HEK293 (cell line): ENCODE results near the gene HLA-E.
A peak's percentile ranks its signal among the peaks of the same experiment; 100 is the strongest.

Experiments used
- CTCF ChIA-PET: fragments of 350-600 bp; formaldehyde crosslinking; extraction: SDS; loops from one replicate; lab custom pipeline; 2021; ENCODE audit warnings: antibody characterized with exemption; lab: Yijun Ruan, JAX
- POLR2A ChIA-PET: fragments of 300-600 bp; formaldehyde crosslinking; extraction: SDS; loops from one replicate; lab custom pipeline; 2020; ENCODE audit warnings: antibody characterized with exemption, inconsistent platforms; lab: Yijun Ruan, JAX
- H3K27ac ChIP-seq: fragments of 200-500 bp; sonication (Bioruptor generic); 2 replicates; pipeline ENCODE4 v1.5.1; 2014; ENCODE audit warnings: low read depth, low read length, control low read depth, inconsistent platforms; ENCODE audit errors: extremely low read depth
- H3K36me3 ChIP-seq, 2 experiments: fragments of 200-500 bp in 1 of 2; sonication (Bioruptor generic) in 1 of 2; 1 replicate in 1 of 2; 2 replicates in 1 of 2; pipeline ENCODE4 v1.5.1; 2014 to 2017; ENCODE audit warnings: inconsistent platforms in 2 of 2, low read length in 2 of 2; ENCODE audit not compliant: control insufficient read depth in 2 of 2, insufficient read depth in 1 of 2
- H3K4me1 ChIP-seq: fragments of 200-500 bp; sonication (Bioruptor generic); 2 replicates; pipeline ENCODE4 v1.5.1; 2014; ENCODE audit warnings: mild to moderate bottlenecking, low read length, inconsistent platforms; ENCODE audit not compliant: control insufficient read depth, insufficient read depth
- H3K4me3 ChIP-seq: 2 replicates; pipeline ENCODE4 v1.5.1; 2011; ENCODE audit warnings: low read depth, mild to moderate bottlenecking, control low read depth, low read length, moderate library complexity
- H3K9me3 ChIP-seq: fragments of 200-500 bp; sonication (Bioruptor generic); 2 replicates; pipeline ENCODE4 v1.5.1; 2014; ENCODE audit warnings: low read depth, low read length, inconsistent platforms; ENCODE audit not compliant: control insufficient read depth, insufficient read depth
- KLF1 ChIP-seq: fragments of 450-650 bp; formaldehyde crosslinking; IDR thresholded peaks from 2 replicates; pipeline ENCODE4 v1.5.1; 2016; ENCODE audit warnings: missing biosample characterization, missing genetic modification characterization
- KLF10 ChIP-seq: fragments of 450-650 bp; IDR thresholded peaks from 2 replicates; pipeline ENCODE4 v1.5.1; 2018; ENCODE audit warnings: missing biosample characterization, mild to moderate bottlenecking, missing genetic modification characterization
- KLF9 ChIP-seq: fragments of 450-650 bp; formaldehyde crosslinking; IDR thresholded peaks from 2 replicates; pipeline ENCODE4 v1.5.1; 2016; ENCODE audit warnings: missing biosample characterization, missing genetic modification characterization, low read depth
- REPIN1 ChIP-seq: fragments of 450-650 bp; formaldehyde crosslinking; IDR thresholded peaks from 2 replicates; pipeline ENCODE4 v1.5.1; 2017; ENCODE audit warnings: missing biosample characterization, missing genetic modification characterization, low read depth
- SP7 ChIP-seq: fragments of 450-650 bp; formaldehyde crosslinking; IDR thresholded peaks from 2 replicates; pipeline ENCODE4 v1.5.1; 2016; ENCODE audit warnings: missing biosample characterization, missing genetic modification characterization
- TCF7L2 ChIP-seq: IDR thresholded peaks from 2 replicates; pipeline ENCODE4 v1.6.1; 2011; ENCODE audit warnings: low read depth, mild to moderate bottlenecking, inconsistent platforms, low read length, moderate library complexity, borderline replicate concordance
- WT1 ChIP-seq: fragments of 450-650 bp; formaldehyde crosslinking; IDR thresholded peaks from 2 replicates; pipeline ENCODE4 v1.5.1; 2016; ENCODE audit warnings: missing biosample characterization, missing genetic modification characterization
- YY1 ChIP-seq: fragments of 450-650 bp; formaldehyde crosslinking; IDR thresholded peaks from 2 replicates; pipeline ENCODE4 v1.5.1; 2018; ENCODE audit warnings: missing biosample characterization, missing genetic modification characterization
- ZBTB8A ChIP-seq: fragments of 450-650 bp; formaldehyde crosslinking; IDR thresholded peaks from 2 replicates; pipeline ENCODE4 v1.5.1; 2016; ENCODE audit warnings: missing biosample characterization, missing genetic modification characterization
- ZEB2 ChIP-seq: fragments of 450-650 bp; formaldehyde crosslinking; IDR thresholded peaks from 2 replicates; pipeline ENCODE4 v1.5.1; 2016; ENCODE audit warnings: missing biosample characterization, missing genetic modification characterization
- ZFHX2 ChIP-seq: fragments of 450-650 bp; formaldehyde crosslinking; conservative IDR thresholded peaks from 2 replicates; pipeline ENCODE4 v1.5.1; 2016; ENCODE audit warnings: missing biosample characterization, missing genetic modification characterization
- ZNF146 ChIP-seq: fragments of 450-650 bp; formaldehyde crosslinking; IDR thresholded peaks from 2 replicates; pipeline ENCODE4 v1.5.1; 2016; ENCODE audit warnings: missing biosample characterization, missing genetic modification characterization
- ZNF24 ChIP-seq: fragments of 450-650 bp; formaldehyde crosslinking; IDR thresholded peaks from 2 replicates; pipeline ENCODE4 v1.5.1; 2016; ENCODE audit warnings: missing biosample characterization, missing genetic modification characterization
- ZNF292 ChIP-seq: fragments of 450-650 bp; formaldehyde crosslinking; IDR thresholded peaks from 2 replicates; pipeline ENCODE4 v1.5.1; 2016; ENCODE audit warnings: low read depth, missing biosample characterization, missing genetic modification characterization, borderline replicate concordance
- ZNF335 ChIP-seq: fragments of 450-650 bp; formaldehyde crosslinking; conservative IDR thresholded peaks from 2 replicates; pipeline ENCODE4 v1.5.1; 2016; ENCODE audit warnings: missing biosample characterization, missing genetic modification characterization
- ZNF423 ChIP-seq: fragments of 450-650 bp; formaldehyde crosslinking; IDR thresholded peaks from 2 replicates; pipeline ENCODE4 v1.5.1; 2016; ENCODE audit warnings: missing biosample characterization, missing genetic modification characterization
- ZNF48 ChIP-seq: fragments of 450-650 bp; formaldehyde crosslinking; IDR thresholded peaks from 2 replicates; pipeline ENCODE4 v1.5.1; 2016; ENCODE audit warnings: missing biosample characterization, missing genetic modification characterization
- ZNF544 ChIP-seq: fragments of 450-650 bp; formaldehyde crosslinking; IDR thresholded peaks from 2 replicates; pipeline ENCODE4 v1.5.0; 2017; ENCODE audit warnings: missing biosample characterization, missing genetic modification characterization
- ZNF549 ChIP-seq: fragments of 450-650 bp; IDR thresholded peaks from 2 replicates; pipeline ENCODE4 v1.5.1; 2018; ENCODE audit warnings: missing biosample characterization, missing genetic modification characterization, mild to moderate bottlenecking, inconsistent platforms, moderate library complexity
- ZNF558 ChIP-seq: fragments of 450-650 bp; formaldehyde crosslinking; IDR thresholded peaks from 2 replicates; pipeline ENCODE4 v1.5.1; 2016; ENCODE audit warnings: missing biosample characterization, missing genetic modification characterization
- ZNF677 ChIP-seq: fragments of 450-650 bp; IDR thresholded peaks from 2 replicates; pipeline ENCODE4 v1.5.0; 2018; ENCODE audit warnings: missing biosample characterization, mild to moderate bottlenecking, missing genetic modification characterization, moderate library complexity
- ZNF843 ChIP-seq: fragments of 450-650 bp; formaldehyde crosslinking; IDR thresholded peaks from 2 replicates; pipeline ENCODE4 v1.5.1; 2016; ENCODE audit warnings: missing biosample characterization, missing genetic modification characterization
- TF ChIP-seq, protein P1 (sequence below): fragments of 450-650 bp; formaldehyde crosslinking; IDR thresholded peaks from 2 replicates; pipeline ENCODE4 v1.5.1; 2016; ENCODE audit warnings: missing biosample characterization, missing genetic modification characterization
- TF ChIP-seq, protein P2 (sequence below): fragments of 450-650 bp; formaldehyde crosslinking; IDR thresholded peaks from 2 replicates; pipeline ENCODE4 v1.5.1; 2016; ENCODE audit warnings: missing biosample characterization, missing genetic modification characterization
- TF ChIP-seq, protein P3 (sequence below): fragments of 450-650 bp; formaldehyde crosslinking; IDR thresholded peaks from 2 replicates; pipeline ENCODE4 v1.5.1; 2016; ENCODE audit warnings: missing biosample characterization, missing genetic modification characterization

Gene HLA-E

DNA sequence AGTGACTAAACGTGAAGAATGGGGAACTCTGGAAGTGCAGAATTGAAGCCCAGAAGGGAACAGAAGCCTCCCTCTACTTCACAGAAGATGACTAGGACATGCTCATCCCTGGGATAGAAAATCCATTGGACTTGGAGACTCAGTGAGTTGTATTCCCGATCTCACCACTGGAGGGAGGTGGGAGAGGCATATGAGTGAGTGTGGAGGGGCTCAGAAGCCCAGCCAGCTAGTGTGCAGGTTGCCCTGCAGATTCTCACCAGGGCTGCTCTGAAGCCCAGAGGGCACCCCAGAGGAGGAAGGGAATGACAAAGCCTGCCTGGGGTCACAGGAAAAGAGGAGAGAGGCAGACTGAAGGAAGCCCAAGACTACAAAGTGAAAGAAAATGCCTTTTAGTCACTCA lies 42.1 kb upstream of the HLA-E start (continued):
- no peak for TF ChIP-seq ZNF423
- TF ChIP-seq, protein P1, sequence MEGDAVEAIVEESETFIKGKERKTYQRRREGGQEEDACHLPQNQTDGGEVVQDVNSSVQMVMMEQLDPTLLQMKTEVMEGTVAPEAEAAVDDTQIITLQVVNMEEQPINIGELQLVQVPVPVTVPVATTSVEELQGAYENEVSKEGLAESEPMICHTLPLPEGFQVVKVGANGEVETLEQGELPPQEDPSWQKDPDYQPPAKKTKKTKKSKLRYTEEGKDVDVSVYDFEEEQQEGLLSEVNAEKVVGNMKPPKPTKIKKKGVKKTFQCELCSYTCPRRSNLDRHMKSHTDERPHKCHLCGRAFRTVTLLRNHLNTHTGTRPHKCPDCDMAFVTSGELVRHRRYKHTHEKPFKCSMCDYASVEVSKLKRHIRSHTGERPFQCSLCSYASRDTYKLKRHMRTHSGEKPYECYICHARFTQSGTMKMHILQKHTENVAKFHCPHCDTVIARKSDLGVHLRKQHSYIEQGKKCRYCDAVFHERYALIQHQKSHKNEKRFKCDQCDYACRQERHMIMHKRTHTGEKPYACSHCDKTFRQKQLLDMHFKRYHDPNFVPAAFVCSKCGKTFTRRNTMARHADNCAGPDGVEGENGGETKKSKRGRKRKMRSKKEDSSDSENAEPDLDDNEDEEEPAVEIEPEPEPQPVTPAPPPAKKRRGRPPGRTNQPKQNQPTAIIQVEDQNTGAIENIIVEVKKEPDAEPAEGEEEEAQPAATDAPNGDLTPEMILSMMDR (tag by site-specific recombination), result peak; percentile 34
- no peak for TF ChIP-seq ZNF558 (tag by site-specific recombination)
- no peak for TF ChIP-seq ZNF24 (tag by site-specific recombination)
- TF ChIP-seq ZNF843 (tag by site-specific recombination), result no peak
- no peak for TF ChIP-seq ZEB2 (tag by site-specific recombination)
- TF ChIP-seq, protein P2, sequence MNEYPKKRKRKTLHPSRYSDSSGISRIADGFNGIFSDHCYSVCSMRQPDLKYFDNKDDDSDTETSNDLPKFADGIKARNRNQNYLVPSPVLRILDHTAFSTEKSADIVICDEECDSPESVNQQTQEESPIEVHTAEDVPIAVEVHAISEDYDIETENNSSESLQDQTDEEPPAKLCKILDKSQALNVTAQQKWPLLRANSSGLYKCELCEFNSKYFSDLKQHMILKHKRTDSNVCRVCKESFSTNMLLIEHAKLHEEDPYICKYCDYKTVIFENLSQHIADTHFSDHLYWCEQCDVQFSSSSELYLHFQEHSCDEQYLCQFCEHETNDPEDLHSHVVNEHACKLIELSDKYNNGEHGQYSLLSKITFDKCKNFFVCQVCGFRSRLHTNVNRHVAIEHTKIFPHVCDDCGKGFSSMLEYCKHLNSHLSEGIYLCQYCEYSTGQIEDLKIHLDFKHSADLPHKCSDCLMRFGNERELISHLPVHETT (tag by site-specific recombination), result no peak
- TF ChIP-seq ZBTB8A (tag by site-specific recombination), result peak; percentile 47
- TF ChIP-seq ZNF335 (tag by site-specific recombination), result no peak
- TF ChIP-seq SP7 (tag by site-specific recombination), result no peak
- TF ChIP-seq ZNF549 (tag by site-specific recombination), result no peak

DNA sequence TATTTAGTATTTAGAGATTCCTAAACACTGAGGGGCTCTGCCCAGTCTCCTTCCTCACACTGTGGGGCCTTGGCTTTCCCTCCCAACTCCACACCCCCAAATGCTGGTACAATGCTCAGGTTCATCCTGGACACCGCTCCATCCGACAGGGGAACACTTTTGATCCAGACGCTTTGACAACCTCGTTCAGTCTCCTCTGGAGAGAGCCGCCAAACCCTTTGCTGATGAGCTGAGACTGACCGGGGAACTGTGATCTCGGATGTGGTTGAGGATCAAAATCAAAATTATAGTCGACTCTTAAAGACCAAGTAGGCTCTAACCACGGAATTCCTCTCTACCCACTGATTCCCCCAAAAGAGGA lies 38.8 kb upstream of the HLA-E start:
- no peaks in the 10 kb centered on the region for H3K36me3 ChIP-seq
- H3K4me1 ChIP-seq, result no peaks in the 10 kb centered on the region
- POLR2A ChIA-PET, result no interaction called here
- no peaks in the 10 kb centered on the region for H3K9me3 ChIP-seq
- no peak for TF ChIP-seq ZNF48 (tag by site-specific recombination)
- no peak for TF ChIP-seq ZNF544 (tag by site-specific recombination)
- TF ChIP-seq ZNF677, result no peak
- TF ChIP-seq WT1, result no peak
- TF ChIP-seq KLF10 (tag by site-specific recombination), result no peak
- TF ChIP-seq ZNF146 (tag by site-specific recombination), result no peak
- TF ChIP-seq REPIN1, result no peak
- TF ChIP-seq ZNF292 (tag by site-specific recombination), result no peak
- TF ChIP-seq YY1 (tag by site-specific recombination), result no peak
- TF ChIP-seq TCF7L2, result no peak
- TF ChIP-seq, protein P3, sequence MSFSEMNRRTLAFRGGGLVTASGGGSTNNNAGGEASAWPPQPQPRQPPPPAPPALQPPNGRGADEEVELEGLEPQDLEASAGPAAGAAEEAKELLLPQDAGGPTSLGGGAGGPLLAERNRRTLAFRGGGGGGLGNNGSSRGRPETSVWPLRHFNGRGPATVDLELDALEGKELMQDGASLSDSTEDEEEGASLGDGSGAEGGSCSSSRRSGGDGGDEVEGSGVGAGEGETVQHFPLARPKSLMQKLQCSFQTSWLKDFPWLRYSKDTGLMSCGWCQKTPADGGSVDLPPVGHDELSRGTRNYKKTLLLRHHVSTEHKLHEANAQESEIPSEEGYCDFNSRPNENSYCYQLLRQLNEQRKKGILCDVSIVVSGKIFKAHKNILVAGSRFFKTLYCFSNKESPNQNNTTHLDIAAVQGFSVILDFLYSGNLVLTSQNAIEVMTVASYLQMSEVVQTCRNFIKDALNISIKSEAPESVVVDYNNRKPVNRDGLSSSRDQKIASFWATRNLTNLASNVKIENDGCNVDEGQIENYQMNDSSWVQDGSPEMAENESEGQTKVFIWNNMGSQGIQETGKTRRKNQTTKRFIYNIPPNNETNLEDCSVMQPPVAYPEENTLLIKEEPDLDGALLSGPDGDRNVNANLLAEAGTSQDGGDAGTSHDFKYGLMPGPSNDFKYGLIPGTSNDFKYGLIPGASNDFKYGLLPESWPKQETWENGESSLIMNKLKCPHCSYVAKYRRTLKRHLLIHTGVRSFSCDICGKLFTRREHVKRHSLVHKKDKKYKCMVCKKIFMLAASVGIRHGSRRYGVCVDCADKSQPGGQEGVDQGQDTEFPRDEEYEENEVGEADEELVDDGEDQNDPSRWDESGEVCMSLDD (tag by site-specific recombination), result no peak
- no peak for TF ChIP-seq KLF1 (tag by site-specific recombination)
- no peak for TF ChIP-seq KLF9 (tag by site-specific recombination)
- TF ChIP-seq ZFHX2, result no peak
- TF ChIP-seq, all 188 proteins: peak for 0
- Histone ChIP-seq H3K27ac (no peak overlapping the region), H3K4me3 (no peak overlapping the region)
- CTCF ChIA-PET, result interaction anchor here (0.7 to 6.8 kb wide), 4 partner anchors 18 to 232 kb away, joined by 3 to 102 read pairs (median 3); no protein-coding TSS in a partner anchor
